KG1 (cell line): Measurements from ENCODE around the gene APOL3.
A peak's percentile ranks its signal among the peaks of the same experiment; 100 is the strongest.
"Not testable (repeated sequence)": the region's sequence is repeated elsewhere in the genome, so short reads cannot be mapped to it uniquely, and the experiment has no call there.

ENCODE experiments used
- DNase-seq: peaks from one replicate; lab custom pipeline; 2025; lab: John Stamatoyannopoulos, UW

APOL3 gene

GRCh38 chr22:36193171-36193570 is 32.6 kb upstream of the APOL3 start:
- no peak for DNase-seq

GRCh38 chr22:36192542-36192941 is 32.0 kb upstream of the APOL3 start:
- DNase-seq: no peak

- no peak for DNase-seq
These were observed 30.7 kb upstream of the APOL3 start for GRCh38 chr22:36191106-36191836.

- DNase-seq: not testable (repeated sequence)
These were observed 27.3 kb upstream of the APOL3 start for GRCh38 chr22:36187862-36188261.

- no peak for DNase-seq
These were observed 25.5 kb upstream of the APOL3 start for GRCh38 chr22:36185828-36186624.

- DNase-seq: no peak
These were observed 24.0 kb upstream of the APOL3 start for GRCh38 chr22:36184433-36185025.

GRCh38 chr22:36183446-36183845 is 22.9 kb upstream of the APOL3 start:
- no peak for DNase-seq

- DNase-seq: no peak
These were observed 22.3 kb upstream of the APOL3 start for GRCh38 chr22:36182857-36183256.

GRCh38 chr22:36182056-36182455 is 21.5 kb upstream of the APOL3 start:
- DNase-seq: no peak

GRCh38 chr22:36180928-36181327 is 20.4 kb upstream of the APOL3 start:
- DNase-seq: no peak

GRCh38 chr22:36180038-36180880 is 19.7 kb upstream of the APOL3 start:
- peak; percentile 20 for DNase-seq

GRCh38 chr22:36177160-36177559 is 16.6 kb upstream of the APOL3 start:
- DNase-seq: no peak

- DNase-seq: no peak
These were observed 15.3 kb upstream of the APOL3 start for GRCh38 chr22:36175892-36176291.

- no peak for DNase-seq
These were observed 11.4 kb upstream of the APOL3 start for GRCh38 chr22:36171941-36172340.

GRCh38 chr22:36166518-36167220 is 6.1 kb upstream of the APOL3 start:
- DNase-seq: no peak

GRCh38 chr22:36166086-36166485 is 5.5 kb upstream of the APOL3 start:
- DNase-seq: no peak

- DNase-seq: no peak
These were observed 4.6 kb upstream of the APOL3 start for GRCh38 chr22:36165141-36165540.

GRCh38 chr22:36164621-36165020 is 4.1 kb upstream of the APOL3 start:
- DNase-seq: no peak

- no peak for DNase-seq
These were observed 2.9 kb upstream of the APOL3 start for GRCh38 chr22:36163497-36163896.

GRCh38 chr22:36162127-36163034 is 1.8 kb upstream of the APOL3 start:
- DNase-seq: no peak

- DNase-seq: not testable (repeated sequence)
These were observed 1.2 kb upstream of the APOL3 start for GRCh38 chr22:36161793-36162126.
